Hepatocyte (in vitro differentiated cells): ENCODE measurements around the gene CDC45. TPM values are rescaled to one million over a fixed set of nuclear protein-coding genes. Genes with fewer than 3 reads are reported as not detected.

Experiments used
- DNase-seq: peaks from one replicate; pipeline ENCODE4 v3.0.0-alpha.2; 2016; ENCODE audit warnings: low spot score
- H2AFZ ChIP-seq: fragments of 200-600 bp; sonication (generic); 2 replicates; pipeline ENCODE4 v1.6.0; 2016; ENCODE audit warnings: antibody characterized with exemption, mild to moderate bottlenecking
- H3K27ac ChIP-seq: fragments of 200-600 bp; sonication (generic); 2 replicates; pipeline ENCODE4 v1.5.1; 2016; ENCODE audit warnings: mild to moderate bottlenecking
- H3K27me3 ChIP-seq: fragments of 200-600 bp; sonication (generic); 2 replicates; pipeline ENCODE4 v1.6.1; 2016
- H3K36me3 ChIP-seq: fragments of 200-600 bp; sonication (generic); replicated peaks from 2 replicates; pipeline ENCODE4 v1.5.1; 2016; ENCODE audit warnings: low read depth; ENCODE audit not compliant: insufficient read depth
- H3K4me1 ChIP-seq: fragments of 200-600 bp; sonication (generic); 2 replicates; pipeline ENCODE4 v1.5.1; 2016; ENCODE audit warnings: mild to moderate bottlenecking, moderate library complexity; ENCODE audit not compliant: insufficient read depth
- H3K4me2 ChIP-seq: fragments of 200-600 bp; sonication (generic); 2 replicates; pipeline ENCODE4 v1.6.0; 2016
- H3K4me3 ChIP-seq: fragments of 200-600 bp; sonication (generic); 2 replicates; pipeline ENCODE4 v1.5.1; 2016; ENCODE audit warnings: mild to moderate bottlenecking
- H3K79me2 ChIP-seq: fragments of 200-600 bp; sonication (generic); 2 replicates; pipeline ENCODE4 v1.6.0; 2017; ENCODE audit warnings: mild to moderate bottlenecking
- H3K9me2 ChIP-seq: fragments of 200-600 bp; sonication (generic); replicated peaks from 2 replicates; pipeline ENCODE4 v1.6.0; 2017; ENCODE audit warnings: mild to moderate bottlenecking; ENCODE audit not compliant: insufficient read depth
- H3K9me3 ChIP-seq: fragments of 200-600 bp; sonication (generic); 2 replicates; pipeline ENCODE4 v1.5.1; 2016; ENCODE audit warnings: low read depth, mild to moderate bottlenecking
- H4K20me1 ChIP-seq: fragments of 200-600 bp; sonication (generic); 2 replicates; pipeline ENCODE4 v1.6.0; 2016; ENCODE audit warnings: mild to moderate bottlenecking; ENCODE audit not compliant: insufficient read depth, poor library complexity, severe bottlenecking
- EZH2 ChIP-seq: fragments of 200-600 bp; sonication (generic); IDR thresholded peaks from 2 replicates; pipeline ENCODE4 v1.6.1; 2016; ENCODE audit warnings: antibody characterized with exemption, mild to moderate bottlenecking, borderline replicate concordance
- EZH2phosphoT487 ChIP-seq: fragments of 200-600 bp; sonication (generic); IDR thresholded peaks from one replicate; pipeline ENCODE4 v1.6.1; 2018; ENCODE audit warnings: antibody characterized with exemption, mild to moderate bottlenecking, low read depth, moderate library complexity; ENCODE audit not compliant: unreplicated experiment, severe bottlenecking
- WGBS: methylation state at CpG from one replicate; pipeline ENCODE4 v1.1.6; 2016; ENCODE audit warnings: low lambda C conversion rate; ENCODE audit errors: missing lambda C conversion rate; 5-methylcytosine and 5-hydroxymethylcytosine counted together
- polyA plus RNA-seq: library from polyadenylated mRNA; unstranded; fragments of >200 nt; fragmentation: Nextera tagmentation; extraction: Ambion mirVana; gene quantifications from 2 replicates; pipeline ENCODE4 v1.2.1, GENCODE V29; 2016
- total RNA-seq: library from RNA; depleted of rRNA; stranded (reverse); fragments of >200 nt; gene quantifications from 2 replicates; pipeline ENCODE4 v1.2.3, GENCODE V29; 2014
- TF ChIP-seq, protein P1 (sequence below): fragments of 200-600 bp; sonication (generic); IDR thresholded peaks from 2 replicates; pipeline ENCODE4 v1.5.1; 2016; ENCODE audit warnings: antibody characterized with exemption, mild to moderate bottlenecking; ENCODE audit not compliant: poor library complexity

CDC45 gene
- total and polyA plus RNA-seq, 2 experiments from 2014 or later: 3.5 to 6.5 TPM

DNA sequence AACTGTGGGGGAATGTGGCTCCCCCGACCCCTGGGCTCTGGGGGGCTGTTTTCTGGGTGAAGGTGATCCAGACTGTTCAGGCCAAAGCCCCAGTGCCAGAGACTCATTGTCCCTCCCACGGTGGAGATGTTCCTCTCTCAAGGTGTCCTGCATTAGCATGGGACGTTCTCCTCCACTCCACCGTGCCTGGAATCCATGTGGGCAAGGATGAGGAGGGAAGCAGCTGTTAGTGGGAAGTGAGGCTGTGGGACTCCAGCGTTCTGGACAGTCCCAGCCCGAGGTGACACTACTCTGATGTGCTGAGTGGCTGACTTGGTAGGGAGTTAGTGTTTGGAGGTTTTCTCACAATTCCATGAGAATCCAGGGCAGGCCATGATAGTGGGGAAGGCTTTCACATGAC lies 75.9 kb downstream of the CDC45 start:
- H4K20me1 ChIP-seq: no peaks in the 10 kb centered on the region
- WGBS: 89% methylated on average over 6 of the region's 6 CpGs
- H3K4me2 ChIP-seq: no peak overlapping the region
- no peak overlapping the region for H3K27ac ChIP-seq
- H2AFZ ChIP-seq: no peak overlapping the region
- no peaks in the 10 kb centered on the region for H3K9me3 ChIP-seq
- H3K36me3 ChIP-seq: no peaks in the 10 kb centered on the region
- no peaks in the 10 kb centered on the region for H3K4me1 ChIP-seq
- DNase-seq: no peak
- H3K4me3 ChIP-seq: no peak overlapping the region
- no peaks in the 10 kb centered on the region for H3K9me2 ChIP-seq
- H3K27me3 ChIP-seq: no peaks in the 10 kb centered on the region
- no peaks in the 10 kb centered on the region for H3K79me2 ChIP-seq
- TF ChIP-seq, protein P1, sequence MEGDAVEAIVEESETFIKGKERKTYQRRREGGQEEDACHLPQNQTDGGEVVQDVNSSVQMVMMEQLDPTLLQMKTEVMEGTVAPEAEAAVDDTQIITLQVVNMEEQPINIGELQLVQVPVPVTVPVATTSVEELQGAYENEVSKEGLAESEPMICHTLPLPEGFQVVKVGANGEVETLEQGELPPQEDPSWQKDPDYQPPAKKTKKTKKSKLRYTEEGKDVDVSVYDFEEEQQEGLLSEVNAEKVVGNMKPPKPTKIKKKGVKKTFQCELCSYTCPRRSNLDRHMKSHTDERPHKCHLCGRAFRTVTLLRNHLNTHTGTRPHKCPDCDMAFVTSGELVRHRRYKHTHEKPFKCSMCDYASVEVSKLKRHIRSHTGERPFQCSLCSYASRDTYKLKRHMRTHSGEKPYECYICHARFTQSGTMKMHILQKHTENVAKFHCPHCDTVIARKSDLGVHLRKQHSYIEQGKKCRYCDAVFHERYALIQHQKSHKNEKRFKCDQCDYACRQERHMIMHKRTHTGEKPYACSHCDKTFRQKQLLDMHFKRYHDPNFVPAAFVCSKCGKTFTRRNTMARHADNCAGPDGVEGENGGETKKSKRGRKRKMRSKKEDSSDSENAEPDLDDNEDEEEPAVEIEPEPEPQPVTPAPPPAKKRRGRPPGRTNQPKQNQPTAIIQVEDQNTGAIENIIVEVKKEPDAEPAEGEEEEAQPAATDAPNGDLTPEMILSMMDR: no peak
- TF ChIP-seq EZH2phosphoT487 (no peak), EZH2 (no peak)

DNA sequence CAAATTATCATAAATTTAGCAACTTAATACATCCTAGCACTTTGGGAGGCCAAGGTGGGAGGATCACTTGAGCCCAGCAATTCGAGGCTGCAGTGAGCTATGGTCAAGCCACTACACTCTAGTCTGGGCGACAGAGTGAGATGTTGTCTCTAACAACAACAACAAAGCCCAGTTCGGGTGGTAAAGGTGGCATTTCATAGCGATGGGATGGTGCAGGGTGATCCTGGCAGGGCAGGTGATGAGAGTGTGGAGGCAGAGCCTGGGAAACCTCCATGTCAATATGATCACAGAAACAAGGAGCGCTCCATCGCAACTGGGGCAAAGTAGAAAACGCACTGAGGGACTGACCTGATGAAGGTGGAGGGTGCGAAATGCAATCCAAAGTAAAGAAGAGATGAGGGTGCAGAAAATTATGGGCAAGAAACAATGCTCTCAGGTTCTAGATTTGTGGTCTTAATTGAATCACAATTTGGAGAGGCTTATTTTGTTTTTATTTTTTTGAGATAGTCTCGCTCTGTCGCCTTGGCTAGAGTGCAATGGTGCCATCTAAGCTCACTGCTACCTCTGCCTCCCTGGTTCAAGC lies 77.3 kb downstream of the CDC45 start:
- DNase-seq: no peak
- Histone ChIP-seq H3K4me1 (no peaks in the 10 kb centered on the region), H3K27ac (no peak overlapping the region), H2AFZ (no peak overlapping the region), H3K36me3 (no peaks in the 10 kb centered on the region), H4K20me1 (no peaks in the 10 kb centered on the region), H3K9me3 (no peaks in the 10 kb centered on the region), H3K27me3 (no peaks in the 10 kb centered on the region), H3K9me2 (no peaks in the 10 kb centered on the region), H3K4me2 (no peak overlapping the region), H3K4me3 (no peak overlapping the region), H3K79me2 (no peaks in the 10 kb centered on the region)
- TF ChIP-seq EZH2: no peak
- 91% methylated on average over 10 of the region's 10 CpGs for WGBS

DNA sequence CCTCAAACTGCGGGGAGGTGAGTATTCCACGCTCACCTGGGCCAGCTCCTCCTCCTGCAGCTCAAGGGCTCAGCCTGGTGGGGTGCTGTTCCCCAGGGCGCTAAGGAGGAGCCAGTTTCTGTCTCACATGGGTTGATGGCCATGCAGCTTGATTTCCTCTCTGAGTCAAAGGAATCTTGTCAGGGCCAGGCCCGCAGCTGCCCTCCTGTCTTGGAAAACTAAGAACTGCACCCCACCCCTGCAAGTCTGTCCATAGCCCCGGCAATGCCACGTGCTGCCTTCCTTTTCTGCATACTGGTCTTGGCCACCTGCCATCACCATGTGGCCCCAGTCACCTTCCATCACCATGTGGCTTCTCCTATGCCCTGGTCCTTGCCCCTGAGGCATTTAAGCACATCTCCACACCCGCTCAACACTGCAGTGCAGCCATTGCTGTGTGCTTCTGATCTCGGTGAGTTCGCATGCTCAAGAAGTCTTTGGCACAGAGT lies 79.6 kb downstream of the CDC45 start:
- TF ChIP-seq, protein P1: no peak
- no peak for TF ChIP-seq EZH2phosphoT487
- TF ChIP-seq EZH2: no peak
- Histone ChIP-seq H3K4me3 (no peak overlapping the region), H3K4me1 (no peaks in the 10 kb centered on the region), H3K4me2 (no peak overlapping the region), H3K79me2 (no peaks in the 10 kb centered on the region), H3K36me3 (no peaks in the 10 kb centered on the region), H3K27ac (no peak overlapping the region), H3K9me3 (no peaks in the 10 kb centered on the region), H3K9me2 (no peaks in the 10 kb centered on the region), H3K27me3 (no peaks in the 10 kb centered on the region), H4K20me1 (no peaks in the 10 kb centered on the region), H2AFZ (no peak overlapping the region)
- 84% methylated on average over 9 of the region's 9 CpGs for WGBS
- no peak for DNase-seq

DNA sequence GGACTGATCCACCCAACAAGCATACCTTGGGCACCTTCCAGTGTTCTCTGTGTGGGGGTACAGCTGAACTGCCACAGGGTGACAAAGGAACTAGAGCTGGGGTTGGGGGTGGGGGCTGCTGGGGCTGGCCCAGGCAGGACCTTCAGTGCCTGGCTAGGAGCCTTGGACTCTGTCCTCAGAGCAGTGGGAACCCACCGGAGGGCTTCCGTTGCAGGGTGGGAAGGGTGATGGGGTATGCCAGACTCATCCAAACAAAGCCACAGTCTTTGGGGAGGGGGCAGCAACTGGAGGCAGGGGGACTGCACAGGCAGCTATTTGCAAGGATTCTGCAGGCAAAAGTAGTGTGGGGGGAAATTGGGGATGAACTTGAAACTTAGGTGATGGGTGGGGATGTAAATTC lies 80.2 kb downstream of the CDC45 start:
- Histone ChIP-seq H3K9me3 (no peaks in the 10 kb centered on the region), H2AFZ (no peak overlapping the region), H3K9me2 (no peaks in the 10 kb centered on the region), H3K79me2 (no peaks in the 10 kb centered on the region), H3K27me3 (no peaks in the 10 kb centered on the region), H3K4me3 (no peak overlapping the region), H3K36me3 (no peaks in the 10 kb centered on the region), H3K27ac (no peak overlapping the region), H3K4me2 (no peak overlapping the region), H4K20me1 (no peaks in the 10 kb centered on the region), H3K4me1 (no peaks in the 10 kb centered on the region)
- no peak for DNase-seq
- WGBS: 92% methylated on average over 2 of the region's 2 CpGs
- TF ChIP-seq EZH2 (no peak), EZH2phosphoT487 (no peak)
- TF ChIP-seq, protein P1: no peak
